ENCODE results near the gene C4orf36. TPM values are rescaled to one million over a fixed set of nuclear protein-coding genes. Genes with fewer than 3 reads are reported as not detected.

Gene C4orf36
- total and polyA plus RNA-seq, 2 donors (not counting 1 experiment from before 2014, with no cell fraction given) = 0.24 TPM; not detected in 1

- CTCF ChIA-PET = no interaction called here
- intact Hi-C loops (cut with micrococcal nuclease) = no loop called here
- Histone ChIP-seq H2AFZ (ENCODE audit: insufficient read depth, low read depth, low read length, poor library complexity, severe bottlenecking) (no peak overlapping the region), H3K36me3 (replicated peaks in 1 of 2; ENCODE audit: control extremely low read depth in 1 of 2, control insufficient read depth in 1 of 2, extremely low read depth in 1 of 2, insufficient read depth in 2 of 2, low read length in 1 of 2) (no peaks in the 10 kb centered on the region), H3K79me2 (ENCODE audit: control insufficient read depth, insufficient read depth, low read length) (no peaks in the 10 kb centered on the region), H3K4me2 (replicated peaks; ENCODE audit: low read depth, low read length, poor library complexity, severe bottlenecking) (no peak overlapping the region), H3K27ac (ENCODE audit: low read length in 2 of 2) (no peak overlapping the region), H3K27me3 (replicated peaks in 1 of 4; ENCODE audit: control extremely low read depth in 1 of 4, control insufficient read depth in 3 of 4, insufficient read depth in 4 of 4, low read length in 3 of 4) (no peaks in the 10 kb centered on the region), H3K9me3 (ENCODE audit: control extremely low read depth in 1 of 3, control insufficient read depth in 2 of 3, insufficient read depth in 1 of 3, low read length in 2 of 3) (peaks cover 0 to 23% (median 13%) of the 10 kb centered on the region in 3 donors), H3K4me3 (ENCODE audit: control extremely low read depth in 1 of 5, extremely low read depth in 1 of 5, insufficient read depth in 1 of 5, low read depth in 2 of 5, low read length in 4 of 5) (no peak overlapping the region), H4K20me1 (ENCODE audit: control insufficient read depth, insufficient read depth, low read length, poor library complexity, severe bottlenecking) (no peaks in the 10 kb centered on the region), H3K9ac (ENCODE audit: low read length) (no peak overlapping the region), H3K4me1 (ENCODE audit: control insufficient read depth in 2 of 2, insufficient read depth in 2 of 2, low read length in 2 of 2) (no peaks in the 10 kb centered on the region)
- TF ChIP-seq CTCF (IDR thresholded peaks at IDR 0.05) = no peak
- no peak for TF ChIP-seq EZH2 (IDR thresholded peaks at IDR 0.05; ENCODE audit: borderline replicate concordance, insufficient read depth, low read depth, low read length, poor library complexity, severe bottlenecking)
- Mint-ChIP-seq H3K4me3 (no peak overlapping the region), H3K9me3 (ENCODE audit: insufficient read depth) (peaks cover 19% of the 10 kb centered on the region), H3K27ac (no peak overlapping the region), H3K27me3 (no peaks in the 10 kb centered on the region), H3K4me1 (no peaks in the 10 kb centered on the region)
- no CpG with 5 or more reads among the region's 1 CpG for WGBS (ENCODE audit: insufficient coverage)
- ATAC-seq (ENCODE audit: low read depth) (no peak), DNase-seq (no peak)
- POLR2A ChIA-PET = no interaction called here
Measured at GRCh38 chr4:86879641-86880040, 12.6 kb downstream of the C4orf36 start.

- ATAC-seq (ENCODE audit: low read depth) (no peak), DNase-seq (no peak)
- no peak overlapping the region for H3K27ac ChIP-seq (ENCODE audit: low read length in 2 of 2)
- intact Hi-C loops (cut with micrococcal nuclease) = no loop called here
- no peaks in the 10 kb centered on the region for H3K4me1 ChIP-seq (ENCODE audit: control insufficient read depth in 2 of 2, insufficient read depth in 2 of 2, low read length in 2 of 2)
- peaks cover 19% of the 10 kb centered on the region for H3K9me3 Mint-ChIP-seq (ENCODE audit: insufficient read depth)
- H3K27ac Mint-ChIP-seq = no peak overlapping the region
- no peaks in the 10 kb centered on the region for H3K27me3 ChIP-seq (replicated peaks in 1 of 4; ENCODE audit: control extremely low read depth in 1 of 4, control insufficient read depth in 3 of 4, insufficient read depth in 4 of 4, low read length in 3 of 4)
- peaks cover 0 to 23% (median 13%) of the 10 kb centered on the region in 3 donors for H3K9me3 ChIP-seq (ENCODE audit: control extremely low read depth in 1 of 3, control insufficient read depth in 2 of 3, insufficient read depth in 1 of 3, low read length in 2 of 3)
- H3K4me2 ChIP-seq (replicated peaks; ENCODE audit: low read depth, low read length, poor library complexity, severe bottlenecking) = no peak overlapping the region
- no peaks in the 10 kb centered on the region for H3K27me3 Mint-ChIP-seq
- H3K4me3 ChIP-seq (ENCODE audit: control extremely low read depth in 1 of 5, extremely low read depth in 1 of 5, insufficient read depth in 1 of 5, low read depth in 2 of 5, low read length in 4 of 5) = no peak overlapping the region
- H3K9ac ChIP-seq (ENCODE audit: low read length) = no peak overlapping the region
- H2AFZ ChIP-seq (ENCODE audit: insufficient read depth, low read depth, low read length, poor library complexity, severe bottlenecking) = no peak overlapping the region
- CTCF ChIA-PET = no interaction called here
- H4K20me1 ChIP-seq (ENCODE audit: control insufficient read depth, insufficient read depth, low read length, poor library complexity, severe bottlenecking) = no peaks in the 10 kb centered on the region
- no peaks in the 10 kb centered on the region for H3K4me1 Mint-ChIP-seq
- TF ChIP-seq EZH2 (IDR thresholded peaks at IDR 0.05; ENCODE audit: borderline replicate concordance, insufficient read depth, low read depth, low read length, poor library complexity, severe bottlenecking) = no peak
- TF ChIP-seq CTCF (IDR thresholded peaks at IDR 0.05) = no peak
- no peak overlapping the region for H3K4me3 Mint-ChIP-seq
- POLR2A ChIA-PET = no interaction called here
- no peaks in the 10 kb centered on the region for H3K79me2 ChIP-seq (ENCODE audit: control insufficient read depth, insufficient read depth, low read length)
- H3K36me3 ChIP-seq (replicated peaks in 1 of 2; ENCODE audit: control extremely low read depth in 1 of 2, control insufficient read depth in 1 of 2, extremely low read depth in 1 of 2, insufficient read depth in 2 of 2, low read length in 1 of 2) = no peaks in the 10 kb centered on the region
- 90% methylated on average over 1 of the region's 2 CpGs for WGBS (ENCODE audit: insufficient coverage)
Measured at GRCh38 chr4:86878640-86879039, 13.6 kb downstream of the C4orf36 start.
